CD4-positive, alpha-beta T cell treated with Interleukin-2 at 100 ng/mL for 4 hours (primary cell): ENCODE data around the gene IFFO2.

Experiments used
- DNase-seq: peaks from one replicate; pipeline ENCODE4 v3.0.0-alpha.2; 2020; ENCODE audit warnings: low spot score

Gene IFFO2

DNA sequence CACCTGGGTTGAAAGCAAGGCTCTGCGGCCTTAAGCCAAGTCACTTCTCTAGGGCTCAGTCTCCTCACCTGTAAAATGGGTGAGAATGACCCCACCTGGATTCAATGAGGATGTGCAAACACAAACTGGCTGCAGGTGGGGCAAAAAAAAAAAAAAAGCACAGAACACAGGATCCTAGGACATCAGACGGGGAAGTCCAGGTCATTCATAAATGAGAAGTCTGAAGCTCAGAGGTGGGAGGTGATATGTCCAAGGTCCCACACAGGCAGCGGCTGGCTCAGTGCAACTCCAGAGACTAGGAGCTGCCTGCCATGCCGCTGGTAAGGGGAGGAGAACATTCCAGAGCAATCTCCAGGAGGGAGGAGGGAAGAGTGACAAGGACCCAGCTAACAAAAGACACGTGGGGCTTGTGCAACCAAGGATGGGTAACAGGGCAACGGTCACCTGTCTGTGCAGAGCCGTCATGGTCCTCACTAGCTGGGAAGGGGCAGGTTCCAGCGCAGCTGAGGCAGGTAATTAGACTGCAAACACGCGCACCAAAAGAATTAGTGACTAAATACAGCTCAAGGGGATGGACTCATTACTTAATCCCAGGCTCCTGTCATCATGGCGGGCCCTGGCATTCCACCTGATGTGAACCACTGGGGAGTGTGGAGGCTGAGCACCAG is 19.5 kb downstream of the IFFO2 start:
- DNase-seq = no peak

DNA sequence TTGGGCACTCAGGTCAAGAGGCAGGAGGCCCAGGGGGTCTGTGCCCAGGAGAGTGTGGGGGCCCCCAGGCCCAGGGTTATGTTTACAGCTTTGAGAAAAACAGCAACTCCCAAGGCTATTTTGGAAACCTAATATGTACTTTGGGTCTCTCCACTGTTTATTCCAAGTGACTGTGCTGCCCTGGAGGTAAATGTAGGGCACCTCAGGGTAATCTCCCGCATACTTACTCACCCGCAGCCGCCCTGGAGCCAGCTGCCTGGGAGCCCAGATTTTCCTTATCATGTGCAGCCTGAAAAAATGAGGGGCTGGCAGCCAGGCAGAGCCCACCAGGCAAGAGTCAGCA is 20.0 kb downstream of the IFFO2 start:
- no peak for DNase-seq

DNA sequence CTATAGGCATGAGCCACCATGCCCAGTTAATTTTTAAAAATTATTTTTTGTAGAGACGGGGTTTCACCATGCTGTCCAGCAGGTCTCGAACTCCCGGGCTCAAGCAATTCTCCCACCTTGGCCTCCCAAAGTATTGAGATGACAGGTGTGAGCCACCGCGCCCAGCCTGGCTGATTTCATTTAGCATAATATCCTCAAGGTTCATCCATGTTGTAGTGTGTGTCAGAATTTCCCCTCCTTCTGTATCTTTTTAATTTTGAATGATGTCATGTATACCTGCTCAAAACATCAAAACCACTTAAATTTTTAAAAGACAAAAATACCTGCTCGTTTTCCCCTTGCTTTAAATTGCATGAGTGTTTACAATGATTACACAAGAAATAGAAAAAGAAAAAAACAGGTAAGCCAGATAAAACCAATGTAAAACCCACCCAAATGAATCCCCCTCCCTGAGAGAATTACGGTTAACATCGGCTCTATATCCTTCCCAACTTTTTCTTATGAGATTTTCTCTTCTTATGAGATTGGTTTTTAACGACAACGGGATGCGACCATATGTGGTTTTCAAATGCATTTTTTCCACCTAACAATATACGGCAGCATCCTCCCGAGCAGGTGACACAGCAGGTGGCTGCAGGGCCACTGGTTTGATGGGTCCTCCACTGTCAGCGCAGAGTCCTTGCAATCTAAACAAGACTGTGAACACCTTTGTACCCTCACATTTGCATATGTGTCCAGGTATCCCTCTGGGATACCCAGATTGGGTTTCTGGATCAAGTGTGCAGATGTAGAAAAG is 22.1 kb downstream of the IFFO2 start:
- no peak for DNase-seq

- no peak for DNase-seq
Measured at GRCh38 chr1:18932879-18933278, 23.6 kb downstream of the IFFO2 start.

- no peak for DNase-seq
Measured at GRCh38 chr1:18932387-18932786, 24.1 kb downstream of the IFFO2 start.

GRCh38 chr1:18931730-18932129 is 24.7 kb downstream of the IFFO2 start:
- no peak for DNase-seq

GRCh38 chr1:18929686-18930085 is 26.8 kb downstream of the IFFO2 start:
- no peak for DNase-seq

DNA sequence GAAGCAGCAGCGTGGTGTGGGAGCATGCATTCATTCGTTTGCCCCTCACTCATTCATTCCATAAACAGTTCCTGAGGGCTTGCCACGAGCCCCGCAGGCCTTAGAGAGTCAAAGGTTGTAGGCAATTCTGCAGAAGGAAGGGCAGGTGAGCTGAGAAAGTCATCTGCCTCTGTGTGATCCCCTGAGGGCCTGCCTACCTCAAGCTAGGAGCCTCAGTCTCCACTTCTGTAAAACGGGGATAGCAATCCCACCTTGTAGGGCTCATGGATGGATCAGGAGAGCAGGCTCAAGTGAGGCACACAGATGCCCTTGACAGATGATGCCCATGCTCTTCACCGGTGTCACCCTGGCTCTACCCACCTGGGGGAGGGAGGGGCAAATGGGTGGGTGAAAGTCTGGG is 27.5 kb downstream of the IFFO2 start:
- no peak for DNase-seq

GRCh38 chr1:18928406-18928805 is 28.1 kb downstream of the IFFO2 start:
- no peak for DNase-seq

DNA sequence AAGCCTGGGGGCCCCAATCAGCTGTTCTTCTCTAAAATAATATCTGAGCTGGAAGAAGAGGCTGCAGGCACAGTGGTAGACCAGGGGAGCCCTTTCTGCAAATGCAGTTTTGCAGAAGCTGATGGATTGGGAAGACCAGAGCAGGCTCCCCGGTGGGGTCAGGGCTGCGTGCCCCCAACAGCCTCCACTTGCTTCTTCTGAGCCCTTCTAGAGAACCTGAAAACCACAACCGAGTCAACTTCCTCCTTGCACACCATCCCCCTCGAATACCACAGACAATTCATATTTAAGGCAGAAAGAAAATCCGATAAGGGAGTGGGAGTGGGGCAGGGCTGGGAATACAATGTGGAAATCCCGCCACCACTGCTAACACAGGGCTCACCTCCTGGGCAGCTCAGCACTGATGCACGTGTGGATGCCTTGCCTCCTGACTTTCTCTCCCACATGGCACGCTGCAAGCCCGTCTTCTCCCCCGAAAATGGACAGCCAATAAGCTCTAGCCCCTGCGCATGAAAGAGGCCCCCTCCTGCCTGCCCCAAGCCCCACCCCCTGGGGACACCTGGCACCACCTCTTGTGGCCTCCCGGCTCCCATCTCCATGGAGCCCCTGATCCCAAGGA is 28.7 kb downstream of the IFFO2 start:
- DNase-seq = peak; percentile 52

GRCh38 chr1:18927082-18927653 is 29.3 kb downstream of the IFFO2 start:
- DNase-seq = no peak

- peak; percentile 90 for DNase-seq
Measured at GRCh38 chr1:18926315-18927081, 30.0 kb downstream of the IFFO2 start.

GRCh38 chr1:18925279-18925678 is 31.2 kb downstream of the IFFO2 start:
- no peak for DNase-seq

- no peak for DNase-seq
Measured at GRCh38 chr1:18924221-18924691, 32.2 kb downstream of the IFFO2 start.

- DNase-seq = no peak
Measured at GRCh38 chr1:18923756-18924211, 32.7 kb downstream of the IFFO2 start.

DNA sequence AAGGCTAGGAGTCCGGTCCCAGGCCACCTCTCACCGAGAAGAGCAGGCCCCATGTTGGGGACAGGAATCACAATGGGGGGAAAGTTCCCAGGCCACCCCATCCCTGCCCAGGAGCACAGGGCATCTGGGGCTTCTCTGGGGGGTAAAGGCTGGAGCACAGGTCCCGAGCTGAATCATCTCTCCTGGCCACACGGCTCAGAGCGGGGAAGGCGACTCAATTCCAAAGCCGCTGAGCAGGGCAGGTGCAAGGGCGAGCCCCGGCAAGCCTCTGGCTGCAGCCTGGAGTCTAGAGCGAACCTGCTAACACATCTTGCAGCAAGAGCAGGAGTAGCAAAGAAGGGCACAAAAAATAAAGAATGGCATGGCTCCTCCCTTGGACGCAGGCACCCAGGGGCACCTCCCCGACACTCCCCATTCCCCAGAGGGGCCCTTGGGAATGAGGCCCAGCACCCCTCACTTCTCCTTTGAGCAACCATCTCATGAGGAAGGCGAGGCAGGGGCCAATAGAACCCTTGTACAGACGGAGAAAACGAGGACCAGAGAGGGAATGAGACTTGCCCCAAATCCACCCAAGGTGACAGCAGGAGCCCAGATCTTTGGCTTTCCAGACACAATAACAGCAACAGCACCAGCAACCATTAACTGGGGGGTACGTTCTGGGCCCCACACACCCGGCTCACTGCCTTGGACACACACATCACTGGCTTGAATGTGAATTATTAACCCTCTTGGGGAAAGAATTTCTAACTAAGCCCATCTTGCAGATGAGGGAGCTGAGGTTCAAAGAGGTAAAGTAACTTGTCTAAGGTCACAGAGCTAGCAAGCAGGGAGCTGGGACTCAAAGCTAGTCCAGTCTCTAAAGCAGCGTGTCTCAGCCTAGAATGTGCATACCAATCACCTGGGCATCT is 33.4 kb downstream of the IFFO2 start:
- DNase-seq = no peak

GRCh38 chr1:18922319-18922726 is 34.2 kb downstream of the IFFO2 start:
- no peak for DNase-seq

DNA sequence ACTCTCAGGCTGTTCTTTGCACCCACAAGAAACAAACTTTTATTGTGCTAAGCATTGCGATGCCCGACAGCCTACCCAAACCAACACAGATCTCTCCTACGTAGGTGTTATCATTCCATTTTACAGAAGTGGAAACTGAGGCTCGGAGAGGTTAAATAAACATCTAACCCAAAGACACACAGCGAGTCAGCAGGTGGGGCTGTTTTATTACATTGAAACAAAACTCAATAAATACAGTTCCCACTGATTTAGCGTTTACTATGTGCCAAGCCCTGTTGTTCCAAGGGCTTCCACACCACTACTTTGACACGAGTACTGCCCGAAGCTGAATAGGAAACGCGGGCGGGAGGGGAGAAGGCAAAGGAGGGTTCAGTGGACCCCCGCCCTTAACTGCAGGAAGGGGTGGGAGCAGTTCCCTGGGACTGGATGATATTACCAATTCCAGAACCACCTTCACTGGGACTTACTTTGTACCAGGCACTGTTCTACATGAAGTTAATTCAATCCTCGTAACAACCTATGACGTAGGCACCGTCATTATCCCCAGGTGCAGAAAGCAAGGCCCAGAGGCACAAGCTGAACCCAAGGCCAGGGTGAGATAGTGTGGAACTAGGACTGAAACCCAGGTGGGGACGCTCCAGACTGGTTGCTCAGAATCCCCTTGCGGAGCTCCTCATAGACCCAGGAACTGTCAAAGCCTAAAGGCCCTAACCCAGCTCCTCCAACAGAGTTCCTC is 34.8 kb downstream of the IFFO2 start:
- DNase-seq = no peak

DNA sequence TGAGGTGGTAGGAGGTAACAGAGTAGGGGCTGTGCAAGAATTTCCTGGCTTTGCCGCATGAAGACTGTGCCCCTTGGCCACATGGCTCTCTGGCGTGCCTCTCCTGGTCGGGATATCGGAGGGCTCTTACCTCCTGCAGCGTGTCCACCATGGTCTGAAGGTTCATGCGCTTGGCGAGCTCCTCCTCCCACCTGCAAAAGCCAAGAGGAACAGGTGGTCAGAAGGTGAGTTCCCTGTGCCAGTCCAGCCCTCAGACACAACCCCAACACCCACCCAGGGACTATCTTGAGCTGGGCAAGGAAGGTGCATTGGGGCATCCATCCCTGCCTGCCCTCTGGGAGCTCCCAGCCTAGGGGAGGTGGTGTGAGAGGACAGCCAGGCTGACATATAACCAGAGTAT is 35.5 kb downstream of the IFFO2 start:
- DNase-seq = no peak

DNA sequence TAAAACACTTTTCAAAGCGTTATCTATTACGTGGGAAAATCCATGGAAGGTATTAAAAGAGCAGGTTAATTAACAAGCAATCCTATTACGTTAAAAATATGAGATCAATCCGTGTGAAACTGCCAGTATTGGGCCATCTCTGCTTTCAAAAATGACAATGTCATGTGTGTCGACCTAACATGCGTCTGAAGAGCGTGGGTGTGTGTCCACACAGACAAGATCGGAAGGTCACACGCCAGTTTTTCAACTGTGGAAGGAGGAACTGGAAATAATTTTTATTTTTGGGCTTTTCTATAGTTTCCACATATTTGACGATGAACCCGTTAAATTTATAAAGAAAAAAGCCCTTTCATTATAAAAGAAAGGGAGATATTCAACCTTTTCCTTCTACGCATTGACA is 36.5 kb downstream of the IFFO2 start:
- DNase-seq = no peak
